Mucosa of gallbladder (tissue), 1 donor: ENCODE measurements around the gene KIAA1958. TPM values are rescaled to one million over a fixed set of nuclear protein-coding genes. Genes with fewer than 3 reads are reported as not detected.
"Not testable (repeated sequence)": the region's sequence is repeated elsewhere in the genome, so short reads cannot be mapped to it uniquely, and the experiment has no call there.

Experiments
- DNase-seq: peaks from one replicate; pipeline ENCODE4 v3.0.0-alpha.2; 2020; ENCODE audit warnings: low spot score
- total RNA-seq: library from RNA; stranded (reverse); gene quantifications from one replicate; pipeline ENCODE4 v1.2.1, GENCODE V29; 2021
- donor health status: DM: no; HTN: no; CAD: no.

The KIAA1958 gene
- total RNA-seq, 1 donor from 2014 or later: 11.3 TPM

DNA sequence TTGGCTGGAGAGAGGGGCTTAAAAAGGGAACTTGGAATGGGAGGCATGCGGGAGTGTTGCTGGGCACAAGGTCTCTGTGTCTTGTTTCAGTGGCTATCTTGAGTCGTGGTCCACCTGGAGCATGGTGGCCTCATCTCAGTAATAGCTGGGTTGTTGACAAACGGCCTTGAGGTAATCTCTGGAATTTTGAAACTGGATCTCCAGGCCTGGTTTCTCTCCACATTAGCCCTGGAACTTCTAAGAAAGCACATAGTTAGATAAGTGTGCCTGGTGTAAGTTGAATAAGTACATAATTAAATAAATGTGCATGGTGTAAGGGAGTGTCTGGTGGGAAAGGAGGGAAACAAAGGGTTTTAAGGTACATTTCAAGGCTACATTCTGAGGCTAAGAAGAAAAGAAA is 169.0 kb downstream of the KIAA1958 start:
- no peak for DNase-seq

GRCh38 chr9:112659906-112660305 is 173.3 kb downstream of the KIAA1958 start:
- DNase-seq: no peak

DNA sequence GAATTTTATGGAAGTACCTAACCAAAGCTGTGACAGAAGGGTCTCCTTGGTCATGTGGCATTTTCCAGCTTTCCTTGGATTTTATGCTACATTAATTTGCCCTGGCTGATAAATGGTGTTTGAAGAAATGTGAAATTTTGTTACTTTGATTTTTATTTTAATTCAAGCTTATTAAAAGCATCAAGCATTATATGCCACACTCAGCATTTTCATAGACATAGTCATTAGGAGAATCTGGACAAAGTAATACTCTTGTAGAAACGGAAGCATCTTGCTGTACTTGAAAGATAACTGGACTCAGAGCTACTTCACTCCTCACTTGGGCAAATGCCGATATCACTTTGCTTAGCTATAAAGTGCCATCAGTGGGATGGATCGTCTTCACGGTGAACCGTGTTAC is 177.1 kb downstream of the KIAA1958 start:
- DNase-seq: no peak

- DNase-seq: no peak
These were observed 177.9 kb downstream of the KIAA1958 start for GRCh38 chr9:112664531-112664930.

- DNase-seq: no peak
These were observed 178.7 kb downstream of the KIAA1958 start for GRCh38 chr9:112665347-112665746.

- DNase-seq: no peak
These were observed 182.7 kb downstream of the KIAA1958 start for GRCh38 chr9:112669326-112669725.

GRCh38 chr9:112670991-112671625 is 184.5 kb downstream of the KIAA1958 start:
- DNase-seq: no peak

GRCh38 chr9:112673221-112673620 is 186.6 kb downstream of the KIAA1958 start:
- DNase-seq: not testable (repeated sequence)

GRCh38 chr9:112677040-112677439 is 190.4 kb downstream of the KIAA1958 start:
- DNase-seq: no peak

DNA sequence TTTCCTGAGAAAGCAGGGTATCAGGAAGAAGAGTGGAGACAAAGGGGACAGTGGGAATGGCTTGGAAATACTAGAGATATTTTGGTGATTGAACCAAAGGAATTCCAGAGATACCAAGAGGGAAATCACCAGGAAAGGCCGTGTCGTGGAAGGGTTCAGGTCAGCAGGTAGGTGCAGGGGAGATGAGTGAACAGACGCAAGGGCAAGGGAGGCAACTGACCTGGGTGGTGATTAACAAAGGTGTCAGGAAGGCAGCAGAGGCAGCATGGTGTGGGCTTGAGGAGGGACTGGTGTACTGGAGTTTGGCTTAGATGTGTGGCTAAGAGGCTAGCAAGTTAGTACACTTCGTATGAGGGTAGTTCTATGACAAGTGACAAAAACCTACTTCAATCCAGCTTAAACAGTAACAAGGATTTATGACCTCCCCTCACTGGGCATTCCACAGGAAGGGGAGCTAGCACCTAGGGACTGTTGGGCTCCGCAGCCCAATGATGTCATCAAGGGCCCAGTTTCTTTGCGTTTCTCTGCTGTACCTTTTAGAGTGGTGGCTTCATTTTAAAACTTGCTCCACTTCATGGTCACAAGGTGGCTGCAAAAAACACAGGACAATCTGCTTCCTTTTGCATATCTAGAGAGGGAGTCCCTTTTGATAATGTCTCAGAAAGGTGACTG is 194.2 kb downstream of the KIAA1958 start:
- no peak for DNase-seq

- DNase-seq: no peak
These were observed 202.6 kb downstream of the KIAA1958 start for GRCh38 chr9:112689161-112689740.

GRCh38 chr9:112694706-112695555 is 208.3 kb downstream of the KIAA1958 start:
- no peak for DNase-seq

GRCh38 chr9:112696461-112696860 is 209.8 kb downstream of the KIAA1958 start:
- DNase-seq: no peak

- no peak for DNase-seq
These were observed 212.6 kb downstream of the KIAA1958 start for GRCh38 chr9:112699230-112699629.

- DNase-seq: no peak
These were observed 213.5 kb downstream of the KIAA1958 start for GRCh38 chr9:112700085-112700484.

GRCh38 chr9:112703304-112703703 is 216.7 kb downstream of the KIAA1958 start:
- no peak for DNase-seq

GRCh38 chr9:112705768-112706427 is 219.3 kb downstream of the KIAA1958 start:
- DNase-seq: peak; percentile 28

GRCh38 chr9:112711050-112711689 is 224.5 kb downstream of the KIAA1958 start:
- DNase-seq: no peak

GRCh38 chr9:112712678-112713077 is 226.1 kb downstream of the KIAA1958 start:
- no peak for DNase-seq

DNA sequence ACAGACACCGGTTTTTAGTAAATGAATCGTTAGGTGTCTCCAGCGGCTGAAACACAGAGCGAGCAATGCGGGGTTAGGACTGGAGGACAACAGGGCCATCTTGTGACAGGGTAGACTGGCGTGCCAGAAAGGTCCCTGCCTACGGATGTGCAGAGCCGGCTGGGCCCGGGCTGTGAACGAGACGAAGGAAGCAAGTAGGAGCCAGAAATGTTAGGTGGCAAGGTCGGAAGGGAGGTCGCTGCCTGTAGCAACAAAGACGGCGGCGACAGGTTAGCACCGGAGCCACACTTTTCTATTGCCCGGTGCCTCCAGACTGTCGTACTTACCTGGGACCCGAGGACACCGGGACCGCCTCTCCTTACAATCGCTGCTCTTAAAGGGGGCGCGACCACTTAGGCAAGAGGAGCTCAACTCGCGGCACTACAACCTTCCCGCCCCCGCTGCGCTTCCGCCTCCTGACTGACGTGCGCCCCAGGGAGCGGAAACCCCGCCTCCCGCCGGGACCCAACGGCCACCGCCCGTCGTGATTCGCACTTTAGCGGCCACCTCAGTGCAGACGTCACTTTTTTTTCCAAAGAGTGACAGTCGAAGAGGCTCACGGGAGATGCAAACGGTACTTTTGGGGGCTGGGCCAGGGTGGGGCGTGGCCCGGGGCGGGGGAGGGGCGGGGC is 231.2 kb downstream of the KIAA1958 start, which contains the start of gene INIP:
INIP (minus strand) TSS at position 457 of the 671 bp plus-strand sequence. CDS start 1,632 bp downstream, outside the sequence.
- peak; percentile 97 for DNase-seq
